GM12878 (cell line): Measurements from ENCODE around the gene NOXA1. TPM values are rescaled to one million over a fixed set of nuclear protein-coding genes. Genes with fewer than 3 reads are reported as not detected.

Source experiments
- ATAC-seq: fragments of 200-7000 bp; cut with Tn5 transposase; 3 replicates; pipeline ENCODE4 v1.9.1; 2020; ENCODE audit warnings: mild to moderate bottlenecking, moderate library complexity
- BruUV-seq: library from RNA; stranded (reverse); fragments of 400-500 nt; replicated peaks from 2 replicates; lab custom pipeline; 2021; lab: Mats Ljungman, UMichigan
- CTCF ChIA-PET: fragments of 300-600 bp; sonication (Branson Sonifier 250); formaldehyde crosslinking; extraction: SDS; loops from one replicate; lab custom pipeline; 2021; ENCODE audit warnings: inconsistent platforms; lab: Yijun Ruan, JAX
- POLR2A ChIA-PET: fragments of 350-600 bp; formaldehyde crosslinking; extraction: SDS; loops from one replicate; lab custom pipeline; 2021; ENCODE audit warnings: inconsistent platforms; lab: Charles Lee
- RAD21 ChIA-PET: fragments of 300-600 bp; sonication (Branson Sonifier 250); formaldehyde crosslinking; loops from one replicate; lab custom pipeline; 2023; ENCODE audit warnings: antibody characterized with exemption; ENCODE audit not compliant: unreplicated experiment; lab: Charles Lee
- SMC1A ChIA-PET: fragments of 300-600 bp; sonication (Branson Sonifier 250); formaldehyde crosslinking; loops from one replicate; lab custom pipeline; 2023; ENCODE audit not compliant: unreplicated experiment, uncharacterized antibody; lab: Charles Lee
- DNase-seq: peaks from one replicate; pipeline ENCODE4 v3.0.0-alpha.2; 2011; ENCODE audit warnings: low read depth, low spot score
- FAIRE-seq: peaks from 3 replicates; lab custom pipeline; 2011; peaks lifted over from hg19 to GRCh38; lab: Jason Lieb, UNC
- H2AFZ ChIP-seq: 2 replicates; pipeline ENCODE4 v1.6.0; 2011; ENCODE audit warnings: low read depth, low read length, control low read depth; ENCODE audit not compliant: control insufficient read depth
- H3K27ac ChIP-seq: 2 replicates; pipeline ENCODE4 v1.5.1; 2011; ENCODE audit warnings: control low read depth; ENCODE audit not compliant: control insufficient read depth, insufficient read depth
- H3K27me3 ChIP-seq, 2 experiments: replicated peaks in 1 of 2; 2 replicates each; pipeline versions ENCODE4 v1.6.0 to v1.6.1; 2011; ENCODE audit warnings: low read length in 1 of 2; ENCODE audit not compliant: control insufficient read depth in 2 of 2, insufficient read depth in 2 of 2
- H3K36me3 ChIP-seq, 2 experiments: 2 replicates each; pipeline ENCODE4 v1.5.1; 2011; ENCODE audit warnings: low read length in 1 of 2; ENCODE audit not compliant: control insufficient read depth in 2 of 2, insufficient read depth in 2 of 2
- H3K4me1 ChIP-seq: 2 replicates; pipeline ENCODE4 v1.6.1; 2011; ENCODE audit warnings: mild to moderate bottlenecking, low read length, moderate library complexity, mixed read lengths; ENCODE audit not compliant: control insufficient read depth, insufficient read depth
- H3K4me2 ChIP-seq: 2 replicates; pipeline ENCODE4 v1.6.0; 2011; ENCODE audit warnings: control low read depth; ENCODE audit not compliant: control insufficient read depth, insufficient read depth
- H3K4me3 ChIP-seq: fragments of 200-600 bp; sonication (generic); 2 replicates; pipeline ENCODE4 v1.5.1; 2016
- H3K79me2 ChIP-seq: 2 replicates; pipeline ENCODE4 v1.6.0; 2011; ENCODE audit warnings: low read length; ENCODE audit not compliant: control insufficient read depth, insufficient read depth
- H3K9ac ChIP-seq: 2 replicates; pipeline ENCODE4 v1.8.0; 2011; ENCODE audit warnings: low read length, control low read depth, mixed read lengths; ENCODE audit not compliant: control insufficient read depth, insufficient read depth
- H3K9me3 ChIP-seq: replicated peaks from 3 replicates; pipeline ENCODE4 v1.5.1; 2011; ENCODE audit warnings: mild to moderate bottlenecking, low read length; ENCODE audit not compliant: control insufficient read depth, insufficient read depth
- H4K20me1 ChIP-seq: 2 replicates; pipeline ENCODE4 v1.6.0; 2011; ENCODE audit not compliant: control insufficient read depth, insufficient read depth
- BCL3 ChIP-seq: IDR thresholded peaks from 2 replicates; pipeline ENCODE4 v1.6.1; 2011; ENCODE audit warnings: borderline replicate concordance, low read depth, mild to moderate bottlenecking, moderate library complexity, low read length; ENCODE audit not compliant: insufficient read depth, poor library complexity, severe bottlenecking
- CREB1 ChIP-seq: IDR thresholded peaks from 2 replicates; pipeline ENCODE4 v1.6.1; 2012; ENCODE audit warnings: low read depth, mild to moderate bottlenecking, inconsistent platforms
- DPF2 ChIP-seq: fragments of 450-650 bp; IDR thresholded peaks from 2 replicates; pipeline ENCODE4 v1.6.1; 2017; ENCODE audit warnings: mild to moderate bottlenecking
- MXI1 ChIP-seq: fragments of 150-350 bp; IDR thresholded peaks from 2 replicates; pipeline ENCODE4 v1.6.1; 2011; ENCODE audit warnings: low read depth, mild to moderate bottlenecking, inconsistent platforms, low read length, improper control_type of control experiment
- RB1 ChIP-seq: fragments of 450-650 bp; formaldehyde crosslinking; IDR thresholded peaks from 2 replicates; pipeline ENCODE4 v1.6.1; 2017; ENCODE audit warnings: mild to moderate bottlenecking, borderline replicate concordance
- RUNX3 ChIP-seq: IDR thresholded peaks from 2 replicates; pipeline ENCODE4 v1.6.1; 2012; ENCODE audit warnings: low read length, inconsistent platforms
- SRF ChIP-seq, 2 experiments: IDR thresholded peaks; 2 replicates each; pipeline ENCODE4 v1.6.1; 2011; ENCODE audit warnings: low read depth in 2 of 2, low read length in 2 of 2, mild to moderate bottlenecking in 1 of 2, moderate library complexity in 1 of 2
- TAF1 ChIP-seq: IDR thresholded peaks from 2 replicates; pipeline ENCODE4 v1.6.1; 2011; ENCODE audit warnings: mild to moderate bottlenecking, low read depth, low read length, borderline replicate concordance
- USF1 ChIP-seq: IDR thresholded peaks from 2 replicates; pipeline ENCODE4 v1.6.1; 2011; ENCODE audit warnings: borderline replicate concordance, low read depth, mild to moderate bottlenecking, moderate library complexity, mixed read lengths, low read length; ENCODE audit not compliant: insufficient read depth; ENCODE audit errors: extremely low read length
- WGBS: methylation state at CpG from one replicate; pipeline ENCODE4 v1.1.6; 2016; ENCODE audit warnings: low lambda C conversion rate; ENCODE audit not compliant: insufficient replicate concordance, insufficient coverage; ENCODE audit errors: missing lambda C conversion rate; 5-methylcytosine and 5-hydroxymethylcytosine counted together
- in situ Hi-C: fragments of 300-500 bp; cut with MboI; formaldehyde crosslinking; loops from 9 replicates; pipeline ENCODE4 v1.14.3; 2018; ENCODE audit warnings: mixed read lengths
- intact Hi-C: fragments of 100-400 bp; cut with micrococcal nuclease; formaldehyde crosslinking; loops from one replicate; pipeline ENCODE4 v1.14.2; 2022; ENCODE audit not compliant: unreplicated experiment
- polyA plus RNA-seq, 11 experiments: library from polyadenylated mRNA; depleted of rRNA in 4 of 11; unstranded in 6 of 11; stranded (reverse) in 5 of 11; fragments of >200 nt; fragmentation: Nextera tagmentation in 4 of 11; fragmentation: Illumina TruSeq in 1 of 11; extraction: Ambion mirVana in 4 of 11; extraction: Trizol in 1 of 11; gene quantifications; 1 replicate in 1 of 11; 2 replicates in 10 of 11; pipeline versions ENCODE4 v1.2.1 to v1.2.3, GENCODE V29; 2011 to 2016; ENCODE audit warnings: inconsistent platforms in 2 of 11, missing spikeins in 2 of 11, low read depth in 1 of 11
- total RNA-seq, 4 experiments: library from RNA; depleted of rRNA in 3 of 4; stranded (reverse); fragments of >200 nt in 3 of 4; fragmentation: Illumina TruSeq in 1 of 4; extraction: Trizol in 1 of 4; gene quantifications; 2 replicates each; pipeline versions ENCODE4 v1.2.1 to v1.2.3, GENCODE V29; 2013 to 2021

The NOXA1 gene
- total and polyA plus RNA-seq, 10 of the 15 experiments (the other 5 are each of a cell fraction or from before 2014, with no cell fraction given) = 0.08 to 0.20 TPM; not detected in 8

- RAD21 ChIA-PET = no interaction called here
- POLR2A ChIA-PET = no interaction called here
- Histone ChIP-seq H3K36me3 (no peaks in the 10 kb centered on the region), H3K27ac (no peak overlapping the region), H3K9ac (no peak overlapping the region), H4K20me1 (no peaks in the 10 kb centered on the region), H3K4me1 (no peaks in the 10 kb centered on the region), H3K4me3 (no peak overlapping the region), H2AFZ (no peak overlapping the region)
- no peak for FAIRE-seq
- CTCF ChIA-PET = interaction anchor here (0.9 kb wide), 1 partner anchor 80 kb away, joined by 3 read pairs; no protein-coding TSS in a partner anchor
- no TSS peak for BruUV-seq
- SMC1A ChIA-PET = no interaction called here
- no peak for ATAC-seq
- DNase-seq = no peak
- TF ChIP-seq USF1 (no peak), TAF1 (no peak), SRF (IDR thresholded peaks at IDR 0.05; ENCODE audit: low read depth in 2 of 2, low read length in 2 of 2) (no peak), RUNX3 (no peak), DPF2 (no peak), MXI1 (no peak), BCL3 (no peak), CREB1 (no peak), RB1 (no peak)
- TF ChIP-seq, all 136 proteins: peak for 0
- in situ Hi-C loops (no loop called here), intact Hi-C loops (no loop called here)
- Histone ChIP-seq H3K79me2 (no peaks in the 10 kb centered on the region), H3K4me2 (no peak overlapping the region), H3K27me3 (no peaks in the 10 kb centered on the region), H3K9me3 (no peaks in the 10 kb centered on the region; the same call in 2 of the 3 replicates)
- 67% methylated on average over 24 of the region's 53 CpGs for WGBS
Observed at GRCh38 chr9:137381501-137382443, 41.4 kb upstream of the NOXA1 start.
